CD4-positive, alpha-beta T cell treated with Interferon alpha-2 for 1 hour (primary cell): ENCODE results near the gene FGD6.
"Not testable (repeated sequence)": the region's sequence is repeated elsewhere in the genome, so short reads cannot be mapped to it uniquely, and the experiment has no call there.

Experiments used
- DNase-seq, 2 donors: peaks; one replicate each; pipeline ENCODE4 v3.0.0-alpha.2; 2020 to 2022

The FGD6 gene

GRCh38 chr12:95118138-95118787 is 99.0 kb downstream of the FGD6 start:
- no peak for DNase-seq

- peak; percentile 59 to 79 for DNase-seq
Observed at GRCh38 chr12:95117178-95117599, 100.1 kb downstream of the FGD6 start.

- DNase-seq, result peak in 1 of 2 donors; percentile 10
Observed at GRCh38 chr12:95116773-95117172, 100.5 kb downstream of the FGD6 start.

- DNase-seq, result no peak
Observed at GRCh38 chr12:95116341-95116740, 100.9 kb downstream of the FGD6 start.

DNA sequence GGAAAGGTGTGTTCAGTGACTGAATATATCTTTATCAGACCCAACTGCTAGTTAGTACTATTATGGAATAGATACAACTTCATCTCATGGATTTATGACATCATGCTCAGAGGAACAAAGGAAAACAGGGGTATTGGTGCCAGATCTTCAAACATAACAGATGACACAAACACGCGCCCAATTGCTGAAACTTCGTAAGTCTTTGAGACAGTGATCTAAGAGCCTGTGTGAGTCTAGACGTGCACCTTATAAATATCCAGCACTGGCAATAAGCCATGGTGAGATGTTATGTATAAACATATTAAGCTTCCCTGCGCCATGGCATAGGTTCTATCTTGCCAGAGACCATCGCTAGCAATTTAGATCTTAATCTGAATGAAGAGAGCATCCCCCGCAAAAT is 101.6 kb downstream of the FGD6 start:
- no peak for DNase-seq

GRCh38 chr12:95114766-95115405 is 102.4 kb downstream of the FGD6 start:
- no peak for DNase-seq

DNA sequence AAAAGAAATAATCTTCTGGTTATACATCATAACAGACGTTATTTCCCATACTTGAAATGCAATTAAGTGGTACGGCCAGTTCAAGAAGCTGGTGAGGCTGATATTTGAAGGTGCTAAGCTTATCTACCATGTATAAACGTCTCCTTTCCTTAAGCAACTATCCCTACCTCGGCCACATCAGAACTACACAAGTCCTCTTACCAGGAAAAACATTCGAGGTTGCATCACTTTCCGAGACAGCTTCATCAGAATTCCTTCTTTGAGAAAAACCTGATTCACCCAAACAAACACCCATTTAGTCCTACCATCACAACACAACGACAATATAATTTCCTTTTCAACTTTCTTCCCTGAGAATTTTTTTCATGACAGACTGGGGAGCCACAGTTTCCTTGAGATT is 109.9 kb downstream of the FGD6 start:
- no peak for DNase-seq

- no peak for DNase-seq
Observed at GRCh38 chr12:95105540-95105939, 111.7 kb downstream of the FGD6 start.

- no peak for DNase-seq
Observed at GRCh38 chr12:95104919-95105452, 112.3 kb downstream of the FGD6 start.

GRCh38 chr12:95102916-95103671 is 114.2 kb downstream of the FGD6 start:
- DNase-seq, result peak in 1 of 2 donors; percentile 6

GRCh38 chr12:95101957-95102356 is 115.3 kb downstream of the FGD6 start:
- DNase-seq, result not testable (repeated sequence)

- no peak for DNase-seq
Observed at GRCh38 chr12:95100264-95101190, 116.7 kb downstream of the FGD6 start.

DNA sequence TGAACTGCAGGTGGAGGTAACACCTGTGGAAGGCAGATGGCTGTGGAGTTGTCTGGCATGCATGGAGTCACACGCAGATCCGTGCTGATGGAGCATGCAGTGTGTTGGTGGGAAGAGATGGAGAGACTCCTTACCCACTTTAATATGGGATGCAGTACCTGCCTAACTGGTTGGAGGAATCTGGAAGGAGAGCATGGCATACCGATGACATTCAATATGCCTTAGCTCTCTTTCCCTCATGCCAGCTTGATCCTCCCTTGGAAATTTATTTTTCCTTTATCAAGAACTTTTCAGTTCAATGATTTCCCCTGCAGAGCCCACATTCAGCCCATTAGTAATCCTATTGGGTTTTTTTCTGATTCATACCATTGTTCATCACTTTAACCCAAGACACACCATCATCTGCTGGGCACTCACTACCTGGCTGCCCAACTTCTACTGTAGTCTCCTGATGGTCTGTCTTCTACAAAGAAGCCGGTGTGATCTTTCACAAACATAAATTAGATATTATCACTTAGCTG is 117.9 kb downstream of the FGD6 start:
- DNase-seq, result no peak

GRCh38 chr12:95096852-95097251 is 120.4 kb downstream of the FGD6 start:
- no peak for DNase-seq

DNA sequence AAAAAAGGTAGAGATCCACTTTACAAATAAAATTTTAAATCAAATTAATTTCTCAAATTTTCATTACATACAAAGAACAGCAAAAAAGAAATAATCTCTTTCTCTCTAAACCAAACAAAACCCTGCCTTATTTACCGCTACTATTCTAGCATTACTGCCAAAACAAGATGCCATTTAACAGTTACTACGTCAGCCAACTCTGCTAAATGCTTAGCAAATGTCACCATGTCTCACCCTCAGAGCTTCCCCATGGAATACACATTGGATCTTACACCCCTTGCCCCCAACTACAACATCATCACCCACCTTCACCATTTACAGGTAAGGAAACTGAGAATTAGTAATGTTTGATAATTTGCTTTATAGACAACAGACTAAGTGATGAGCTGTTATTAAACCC is 120.9 kb downstream of the FGD6 start:
- DNase-seq, result no peak

DNA sequence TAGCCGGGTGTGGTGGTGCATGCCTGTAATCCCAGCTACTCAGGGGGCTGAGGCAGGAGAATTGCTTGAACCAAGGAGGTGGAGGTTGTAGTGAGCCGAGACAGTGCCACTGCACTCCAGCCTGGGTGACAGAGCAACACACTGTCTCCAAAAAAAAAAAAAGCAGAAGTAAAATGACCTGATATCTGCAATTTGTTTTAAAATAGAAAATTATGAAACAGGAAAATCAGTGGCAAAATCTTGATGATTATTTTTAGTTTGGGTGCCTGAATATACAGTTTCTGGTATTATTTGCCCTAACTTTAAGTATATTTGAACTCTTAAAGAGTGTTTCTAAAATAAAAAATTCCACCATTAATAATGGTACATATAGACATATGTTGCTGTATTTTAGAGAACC is 121.4 kb downstream of the FGD6 start:
- not testable (repeated sequence) for DNase-seq

GRCh38 chr12:95089462-95089861 is 127.8 kb downstream of the FGD6 start:
- DNase-seq, result no peak

GRCh38 chr12:95088379-95088778 is 128.9 kb downstream of the FGD6 start:
- no peak for DNase-seq

- DNase-seq, result no peak
Observed at GRCh38 chr12:95085612-95086011, 131.7 kb downstream of the FGD6 start.

DNA sequence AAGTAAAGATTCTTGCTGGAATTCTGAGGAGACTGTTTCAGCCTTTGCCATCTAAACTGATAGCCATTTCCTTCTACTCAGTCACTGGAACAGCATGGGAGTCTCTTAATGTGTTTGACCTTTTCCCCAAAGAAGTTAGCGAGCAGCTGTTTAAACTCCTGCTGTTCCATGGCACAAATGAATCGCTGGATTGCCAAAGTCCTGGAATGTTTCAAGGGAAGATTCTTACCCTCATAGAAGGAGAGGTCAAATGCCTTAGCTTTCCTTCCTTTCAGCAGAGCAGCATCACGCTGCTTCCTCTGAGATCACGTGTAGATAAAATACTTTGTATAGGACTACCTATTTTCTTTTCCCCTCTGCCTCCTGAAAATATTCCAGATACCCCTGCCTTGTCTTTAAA is 133.3 kb downstream of the FGD6 start:
- DNase-seq, result no peak

DNA sequence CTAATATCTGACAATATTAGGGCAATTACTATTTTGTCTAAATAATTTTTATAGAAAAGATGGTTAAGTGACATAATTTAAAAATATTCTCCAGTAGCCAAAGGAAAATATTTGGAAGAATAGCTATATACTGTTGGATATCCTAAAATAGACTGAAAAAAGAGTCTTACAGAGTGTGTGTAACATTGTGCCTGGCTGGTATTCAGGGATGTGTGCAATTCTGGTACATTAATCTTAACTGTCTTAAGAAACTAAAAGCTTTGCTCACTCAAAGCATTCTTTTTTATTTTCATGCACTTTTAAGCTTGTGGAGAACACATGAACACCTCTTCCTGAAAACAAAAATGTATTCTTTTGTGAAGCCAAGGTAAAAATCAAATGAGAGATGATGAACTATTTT is 133.8 kb downstream of the FGD6 start:
- no peak for DNase-seq

DNA sequence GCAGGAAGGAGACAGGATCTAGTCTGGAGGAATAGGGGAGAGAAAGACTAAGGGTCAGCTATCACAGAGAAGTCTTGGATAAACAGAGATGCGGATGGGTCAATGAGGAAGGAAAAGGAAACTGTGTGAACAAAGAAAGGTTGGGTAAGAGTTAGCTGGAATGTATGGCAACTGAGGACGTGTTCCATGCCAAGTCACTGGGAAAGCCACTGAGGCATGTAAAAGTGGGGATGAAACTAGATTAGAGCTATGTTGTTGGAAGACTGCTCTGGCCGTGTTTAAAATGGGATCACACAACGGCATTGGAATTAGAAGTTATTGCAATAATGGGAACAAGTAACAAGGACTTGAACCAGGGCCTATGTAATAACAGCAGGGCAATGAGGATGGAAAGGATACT is 139.9 kb downstream of the FGD6 start:
- no peak for DNase-seq
